GM12878 (cell line): ENCODE data around the gene DENND2C. TPM values are rescaled to one million over a fixed set of nuclear protein-coding genes. Genes with fewer than 3 reads are reported as not detected.

ENCODE experiments used
- ATAC-seq: fragments of 200-7000 bp; cut with Tn5 transposase; 3 replicates; pipeline ENCODE4 v1.9.1; 2020; ENCODE audit warnings: mild to moderate bottlenecking, moderate library complexity
- BruUV-seq: library from RNA; stranded (reverse); fragments of 400-500 nt; replicated peaks from 2 replicates; lab custom pipeline; 2021; lab: Mats Ljungman, UMichigan
- CTCF ChIA-PET: fragments of 300-600 bp; sonication (Branson Sonifier 250); formaldehyde crosslinking; extraction: SDS; loops from one replicate; lab custom pipeline; 2021; ENCODE audit warnings: inconsistent platforms; lab: Yijun Ruan, JAX
- POLR2A ChIA-PET: fragments of 350-600 bp; formaldehyde crosslinking; extraction: SDS; loops from one replicate; lab custom pipeline; 2021; ENCODE audit warnings: inconsistent platforms; lab: Charles Lee
- RAD21 ChIA-PET: fragments of 300-600 bp; sonication (Branson Sonifier 250); formaldehyde crosslinking; loops from one replicate; lab custom pipeline; 2023; ENCODE audit warnings: antibody characterized with exemption; ENCODE audit not compliant: unreplicated experiment; lab: Charles Lee
- SMC1A ChIA-PET: fragments of 300-600 bp; sonication (Branson Sonifier 250); formaldehyde crosslinking; loops from one replicate; lab custom pipeline; 2023; ENCODE audit not compliant: unreplicated experiment, uncharacterized antibody; lab: Charles Lee
- DNase-seq: peaks from one replicate; pipeline ENCODE4 v3.0.0-alpha.2; 2011; ENCODE audit warnings: low read depth, low spot score
- FAIRE-seq: peaks from 3 replicates; lab custom pipeline; 2011; peaks lifted over from hg19 to GRCh38; lab: Jason Lieb, UNC
- H2AFZ ChIP-seq: 2 replicates; pipeline ENCODE4 v1.6.0; 2011; ENCODE audit warnings: low read depth, low read length, control low read depth; ENCODE audit not compliant: control insufficient read depth
- H3K27ac ChIP-seq: 2 replicates; pipeline ENCODE4 v1.5.1; 2011; ENCODE audit warnings: control low read depth; ENCODE audit not compliant: control insufficient read depth, insufficient read depth
- H3K27me3 ChIP-seq, 2 experiments: replicated peaks in 1 of 2; 2 replicates each; pipeline versions ENCODE4 v1.6.0 to v1.6.1; 2011; ENCODE audit warnings: low read length in 1 of 2; ENCODE audit not compliant: control insufficient read depth in 2 of 2, insufficient read depth in 2 of 2
- H3K36me3 ChIP-seq, 2 experiments: 2 replicates each; pipeline ENCODE4 v1.5.1; 2011; ENCODE audit warnings: low read length in 1 of 2; ENCODE audit not compliant: control insufficient read depth in 2 of 2, insufficient read depth in 2 of 2
- H3K4me1 ChIP-seq: 2 replicates; pipeline ENCODE4 v1.6.1; 2011; ENCODE audit warnings: mild to moderate bottlenecking, low read length, moderate library complexity, mixed read lengths; ENCODE audit not compliant: control insufficient read depth, insufficient read depth
- H3K4me2 ChIP-seq: 2 replicates; pipeline ENCODE4 v1.6.0; 2011; ENCODE audit warnings: control low read depth; ENCODE audit not compliant: control insufficient read depth, insufficient read depth
- H3K4me3 ChIP-seq: fragments of 200-600 bp; sonication (generic); 2 replicates; pipeline ENCODE4 v1.5.1; 2016
- H3K79me2 ChIP-seq: 2 replicates; pipeline ENCODE4 v1.6.0; 2011; ENCODE audit warnings: low read length; ENCODE audit not compliant: control insufficient read depth, insufficient read depth
- H3K9ac ChIP-seq: 2 replicates; pipeline ENCODE4 v1.8.0; 2011; ENCODE audit warnings: low read length, control low read depth, mixed read lengths; ENCODE audit not compliant: control insufficient read depth, insufficient read depth
- H3K9me3 ChIP-seq: replicated peaks from 3 replicates; pipeline ENCODE4 v1.5.1; 2011; ENCODE audit warnings: mild to moderate bottlenecking, low read length; ENCODE audit not compliant: control insufficient read depth, insufficient read depth
- H4K20me1 ChIP-seq: 2 replicates; pipeline ENCODE4 v1.6.0; 2011; ENCODE audit not compliant: control insufficient read depth, insufficient read depth
- ATF2 ChIP-seq: IDR thresholded peaks from 2 replicates; pipeline ENCODE4 v1.6.1; 2012; ENCODE audit warnings: low read length, inconsistent platforms
- CEBPB ChIP-seq, 2 experiments: fragments of 150-350 bp in 1 of 2; IDR thresholded peaks; 2 replicates each; pipeline ENCODE4 v1.6.1; 2012 to 2014; ENCODE audit warnings: low read depth in 2 of 2, low read length in 2 of 2, borderline replicate concordance in 1 of 2, inconsistent platforms in 1 of 2
- JUNB ChIP-seq: IDR thresholded peaks from 2 replicates; pipeline ENCODE4 v1.6.1; 2016; ENCODE audit warnings: antibody characterized with exemption, mild to moderate bottlenecking
- KAT2A ChIP-seq: conservative IDR thresholded peaks from 2 replicates; pipeline ENCODE4 v1.6.1; 2011; ENCODE audit warnings: low read depth, low read length; ENCODE audit not compliant: control insufficient read depth
- SIX5 ChIP-seq: IDR thresholded peaks from 2 replicates; pipeline ENCODE4 v1.6.1; 2011; ENCODE audit warnings: mild to moderate bottlenecking, low read depth, low read length, moderate library complexity; ENCODE audit not compliant: severe bottlenecking
- SMAD1 ChIP-seq: fragments of 450-650 bp; IDR thresholded peaks from 2 replicates; pipeline ENCODE4 v1.6.1; 2018; ENCODE audit warnings: mild to moderate bottlenecking, low read depth; ENCODE audit not compliant: partially characterized antibody
- USF2 ChIP-seq: IDR thresholded peaks from 2 replicates; pipeline ENCODE4 v1.6.1; 2011; ENCODE audit warnings: low read depth, low read length, improper control_type of control experiment, borderline replicate concordance
- WGBS: methylation state at CpG from one replicate; pipeline ENCODE4 v1.1.6; 2016; ENCODE audit warnings: low lambda C conversion rate; ENCODE audit not compliant: insufficient replicate concordance, insufficient coverage; ENCODE audit errors: missing lambda C conversion rate; 5-methylcytosine and 5-hydroxymethylcytosine counted together
- in situ Hi-C: fragments of 300-500 bp; cut with MboI; formaldehyde crosslinking; loops from 9 replicates; pipeline ENCODE4 v1.14.3; 2018; ENCODE audit warnings: mixed read lengths
- intact Hi-C: fragments of 100-400 bp; cut with micrococcal nuclease; formaldehyde crosslinking; loops from one replicate; pipeline ENCODE4 v1.14.2; 2022; ENCODE audit not compliant: unreplicated experiment
- polyA plus RNA-seq, 11 experiments: library from polyadenylated mRNA; depleted of rRNA in 4 of 11; unstranded in 6 of 11; stranded (reverse) in 5 of 11; fragments of >200 nt; fragmentation: Nextera tagmentation in 4 of 11; fragmentation: Illumina TruSeq in 1 of 11; extraction: Ambion mirVana in 4 of 11; extraction: Trizol in 1 of 11; gene quantifications; 1 replicate in 1 of 11; 2 replicates in 10 of 11; pipeline versions ENCODE4 v1.2.1 to v1.2.3, GENCODE V29; 2011 to 2016; ENCODE audit warnings: inconsistent platforms in 2 of 11, missing spikeins in 2 of 11, low read depth in 1 of 11
- total RNA-seq, 4 experiments: library from RNA; depleted of rRNA in 3 of 4; stranded (reverse); fragments of >200 nt in 3 of 4; fragmentation: Illumina TruSeq in 1 of 4; extraction: Trizol in 1 of 4; gene quantifications; 2 replicates each; pipeline versions ENCODE4 v1.2.1 to v1.2.3, GENCODE V29; 2013 to 2021

Gene DENND2C
- total and polyA plus RNA-seq, 10 of the 15 experiments (the other 5 are each of a cell fraction or from before 2014, with no cell fraction given): 0.01 to 0.10 (median 0.06) TPM; not detected in 3

GRCh38 chr1:114677691-114678090 is 7.8 kb upstream of the DENND2C start:
- RAD21 ChIA-PET: no interaction called here
- in situ Hi-C loops: loop anchor here (10.0 kb wide), 1 partner anchor 333 kb away; no protein-coding TSS in a partner anchor

More at GRCh38 chr1:114677691-114678090, 7.8 kb upstream of the DENND2C start:
- 21% methylated on average over 5 of the region's 5 CpGs for WGBS
- Histone ChIP-seq H3K27me3 (no peaks in the 10 kb centered on the region; a peak in 1 of 4 replicates), H3K27ac (no peak overlapping the region), H3K4me1 (no peaks in the 10 kb centered on the region), H3K4me3 (no peak overlapping the region), H3K36me3 (no peaks in the 10 kb centered on the region), H3K79me2 (no peaks in the 10 kb centered on the region), H3K9ac (no peak overlapping the region), H2AFZ (no peak overlapping the region), H3K9me3 (no peaks in the 10 kb centered on the region), H3K4me2 (no peak overlapping the region), H4K20me1 (no peaks in the 10 kb centered on the region)
- ChIA-PET CTCF (interaction anchor here (1.2 kb wide), 1 partner anchor 10 kb away, joined by 4 read pairs; no protein-coding TSS in a partner anchor), POLR2A (no interaction called here), SMC1A (no interaction called here)
- intact Hi-C loops: no loop called here
- FAIRE-seq (no peak), ATAC-seq (no peak), DNase-seq (no peak)
- BruUV-seq: no TSS peak
- no peak for TF ChIP-seq CEBPB (IDR thresholded peaks at IDR 0.05; ENCODE audit: borderline replicate concordance in 1 of 2, low read depth in 2 of 2, low read length in 2 of 2)
- no peak for TF ChIP-seq SMAD1
- no peak for TF ChIP-seq JUNB
- no peak for TF ChIP-seq SIX5
- TF ChIP-seq ATF2: no peak
- no peak for TF ChIP-seq USF2
- no peak for TF ChIP-seq KAT2A
